ENCODE results near the gene TTC31.

DNA sequence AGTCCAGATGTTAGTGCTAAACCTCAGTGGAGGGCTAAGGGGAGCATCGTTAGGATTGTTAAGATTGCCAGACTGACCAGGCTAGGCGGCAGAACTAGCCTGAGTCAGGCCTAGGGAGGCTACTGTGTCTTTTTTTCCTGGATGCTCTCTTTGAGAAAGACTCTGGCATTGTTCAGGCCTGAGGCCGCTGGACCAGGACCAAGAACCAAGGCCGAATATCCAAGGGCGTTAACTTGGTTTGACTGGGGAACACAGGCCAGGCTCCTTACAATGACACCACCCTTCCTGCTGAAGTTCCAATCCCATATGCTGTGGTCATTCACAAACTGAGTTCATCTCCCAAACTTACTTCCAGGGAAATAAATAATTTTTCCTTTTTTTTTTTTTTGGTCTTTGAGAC is 57.4 kb downstream of the TTC31 start:
- TF ChIP-seq CTCF (IDR thresholded peaks at IDR 0.05; ENCODE audit: low read length) (no peak), EZH2 (optimal IDR thresholded peaks at IDR 0.05; ENCODE audit: low read depth, low read length) (no peak), EZH2phosphoT487 (IDR thresholded peaks at IDR 0.05; ENCODE audit: low read length) (no peak)

Data from MM.1S (cell line).